ENCODE measurements around the gene RALGPS1.

DNA sequence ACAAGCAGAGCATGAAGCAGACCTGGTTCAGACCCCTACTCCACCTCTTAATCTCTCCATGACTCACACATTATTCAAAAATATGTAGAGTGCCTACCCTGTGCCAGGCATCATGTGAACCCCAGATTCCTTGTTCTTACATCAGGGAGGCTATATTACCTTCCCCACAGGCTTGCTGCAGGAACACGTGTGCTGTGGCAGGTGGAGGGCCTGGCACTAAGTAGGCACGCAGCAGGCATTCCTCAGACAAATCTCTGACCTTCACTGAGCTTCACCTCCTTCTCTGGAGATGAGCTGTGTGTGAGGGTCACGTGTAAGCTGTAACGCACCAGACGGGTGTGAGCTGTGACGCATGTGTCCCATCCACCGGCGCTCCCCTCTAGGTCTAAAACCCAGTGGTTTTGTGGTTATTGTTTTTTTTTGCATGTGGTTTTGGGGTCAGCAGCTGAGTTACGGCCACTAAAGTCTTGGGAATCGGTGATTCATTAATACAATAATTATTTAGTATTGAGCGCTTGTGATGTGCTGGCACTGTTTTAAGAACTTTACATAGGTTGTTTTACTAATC, 177.5 kb downstream of the RALGPS1 start:
- TF ChIP-seq POLR2A (IDR thresholded peaks at IDR 0.05) (no peak), POLR2AphosphoS5 (IDR thresholded peaks at IDR 0.05; ENCODE audit: insufficient read depth in 1 of 2, low read depth in 1 of 2) (no peak), CTCF (IDR thresholded peaks at IDR 0.05) (no peak)

Measured in vagina (tissue), 2 donors.